NCI-H524 treated with DMSO at 0.1 percent for 48 hours (cell line): ENCODE measurements around the gene PRUNE1.
A peak's percentile ranks its signal among the peaks of the same experiment; 100 is the strongest.

Experiments
- DNase-seq: peaks from one replicate; lab custom pipeline; 2025; lab: John Stamatoyannopoulos, UW

The PRUNE1 gene

DNA sequence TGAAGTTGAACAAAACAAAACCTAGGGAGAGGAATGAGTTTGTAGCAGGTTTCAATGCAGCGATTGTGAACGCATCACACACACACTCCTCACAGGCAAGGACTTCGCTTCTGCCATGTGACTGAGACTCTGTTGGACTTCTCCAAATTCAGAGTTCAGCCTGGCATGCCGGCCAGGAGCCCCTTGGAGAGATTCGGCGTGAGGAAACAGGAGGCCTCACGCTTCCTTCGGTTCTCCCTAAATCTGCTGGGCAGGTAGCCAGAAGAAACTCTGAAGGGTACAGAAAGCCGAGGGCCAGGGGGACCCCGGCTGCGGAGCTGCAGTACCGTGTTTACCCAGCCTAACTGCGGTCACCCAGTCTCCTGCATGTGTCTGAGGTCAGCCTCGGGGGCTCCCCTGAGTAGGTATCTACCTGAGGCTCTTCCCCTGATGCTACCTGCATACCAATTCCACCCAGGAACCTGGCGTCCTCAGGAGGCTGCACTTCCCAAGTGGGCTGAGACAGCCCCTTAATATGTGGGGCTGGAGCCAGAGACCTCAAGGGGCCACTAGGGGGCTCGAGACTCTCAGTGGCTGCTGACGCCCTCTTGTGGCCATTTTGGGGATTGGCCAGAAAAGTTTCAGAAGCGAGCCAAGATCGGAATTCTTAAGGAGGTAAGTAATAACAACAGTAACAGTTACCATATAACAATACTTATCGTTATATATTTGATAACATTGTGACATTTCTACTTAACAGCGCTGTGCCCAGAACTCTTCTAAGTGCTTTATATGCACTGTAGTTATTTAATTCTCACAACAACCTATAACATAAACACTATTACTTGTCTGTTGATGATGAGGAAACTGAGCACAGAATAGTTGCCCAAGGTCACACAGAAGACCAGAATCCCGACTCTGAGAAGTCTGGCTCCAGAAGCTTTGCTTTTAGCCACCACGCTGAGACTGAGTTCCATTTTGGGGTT lies 28.9 kb upstream of the PRUNE1 start:
- no peak for DNase-seq

DNA sequence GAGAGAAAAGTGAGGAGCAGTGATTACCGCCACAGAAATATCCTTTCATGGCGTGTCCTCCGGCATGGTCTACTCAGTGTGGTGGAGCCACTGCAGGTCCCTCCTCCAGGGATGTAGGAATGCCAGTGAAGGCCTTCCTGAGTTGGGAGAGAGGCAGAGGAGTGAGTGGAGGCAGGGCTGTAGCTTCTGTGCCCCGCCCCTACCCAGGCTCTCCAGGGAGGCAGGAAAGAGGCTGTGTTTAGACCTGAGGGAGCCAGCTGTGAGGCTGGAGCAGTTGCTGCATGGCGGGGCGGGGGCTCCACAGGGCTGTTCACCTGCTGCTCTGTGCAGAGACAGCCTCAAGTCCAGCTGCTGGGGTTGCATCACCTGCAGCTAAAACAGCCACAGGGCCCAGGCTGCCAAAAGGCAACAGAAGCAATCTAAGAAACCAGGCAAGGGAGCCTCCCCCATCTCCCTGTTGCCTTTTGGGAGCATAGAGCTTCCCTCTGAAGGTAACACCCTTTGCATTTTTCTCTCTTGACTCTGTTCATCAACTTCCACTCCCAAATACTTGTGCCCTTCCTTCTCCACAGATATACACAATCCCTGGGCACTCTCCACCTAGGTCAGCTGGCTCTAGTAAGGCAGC lies 27.0 kb upstream of the PRUNE1 start:
- DNase-seq: no peak

DNA sequence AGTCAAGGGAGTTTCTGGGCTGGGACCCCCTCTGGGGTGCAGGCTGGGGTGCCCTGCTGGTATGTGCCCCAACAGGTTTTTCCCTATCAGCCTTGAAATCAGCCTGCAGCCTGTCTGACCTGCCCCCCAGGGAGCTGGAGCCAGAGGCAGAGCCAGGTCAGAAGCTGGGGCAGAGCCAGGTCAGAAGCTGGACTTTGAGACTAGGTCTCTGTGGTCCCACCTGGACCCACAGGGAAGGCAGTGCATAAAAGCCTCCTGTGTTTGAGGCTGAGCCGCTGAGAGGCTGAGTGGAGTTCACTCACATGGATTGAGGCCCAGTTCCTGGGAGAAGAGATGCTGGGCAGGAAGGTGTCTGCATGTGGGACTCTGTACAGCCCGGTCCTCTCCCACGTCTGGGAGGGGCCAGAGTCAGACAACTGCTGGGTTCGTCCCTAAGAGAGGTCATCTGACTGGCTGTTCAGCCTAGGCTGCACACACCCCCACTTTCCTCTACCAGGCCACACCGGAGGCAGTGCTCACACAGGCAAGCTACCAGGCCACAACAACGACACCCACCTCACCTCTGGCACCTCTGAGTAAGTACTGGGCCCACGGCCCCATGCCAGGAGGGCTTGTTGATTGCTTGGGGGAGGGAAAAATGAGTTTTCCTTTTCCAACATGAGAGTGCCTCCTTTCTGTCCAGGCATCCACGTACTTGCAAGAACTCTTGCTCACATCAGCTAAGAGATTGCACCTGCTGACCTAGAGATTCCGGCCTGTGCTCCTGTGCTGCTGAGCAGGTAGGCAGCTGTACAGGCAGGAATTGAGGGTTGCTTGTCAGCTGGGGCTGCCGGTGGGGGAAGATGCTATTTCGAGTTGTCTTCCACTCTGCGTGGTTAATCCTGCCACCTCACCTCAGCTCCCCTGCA lies 26.2 kb upstream of the PRUNE1 start, which contains the start of gene ANXA9:
TSS of gene ANXA9 (plus strand) at position 488 of the 908 bp plus-strand sequence. CDS start 814 bp downstream, outside the sequence.
- DNase-seq: no peak

DNA sequence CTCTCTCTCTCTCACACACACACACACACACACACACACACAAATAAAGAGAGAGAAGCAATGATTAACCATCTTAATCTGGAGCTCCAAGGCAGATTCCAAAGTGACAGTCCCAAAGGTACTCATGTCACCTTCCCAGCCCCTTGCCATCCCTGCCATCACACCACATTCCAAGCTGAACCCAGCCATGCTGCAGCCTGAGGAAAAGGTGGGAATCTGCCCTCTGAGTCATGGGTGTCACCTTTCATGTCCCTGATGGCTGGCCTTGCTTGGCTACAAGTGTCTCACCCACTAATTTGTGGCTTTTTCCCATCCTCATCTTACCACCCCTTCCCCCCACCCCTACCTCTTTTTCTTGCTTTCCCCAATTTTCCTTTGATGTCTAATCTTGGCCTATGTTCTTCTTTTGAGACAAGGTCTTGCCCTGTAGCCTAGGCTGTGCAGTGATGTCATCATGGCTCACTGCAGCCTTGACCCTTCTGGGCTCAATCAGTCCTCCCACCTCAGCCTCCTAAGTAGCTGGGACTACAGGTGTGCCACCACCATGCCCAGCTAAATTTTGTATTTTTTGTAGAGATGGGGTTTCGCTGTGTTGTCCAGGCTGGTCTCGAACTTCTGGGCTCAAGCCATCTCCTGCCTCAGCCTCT lies 22.9 kb upstream of the PRUNE1 start:
- no peak for DNase-seq

DNA sequence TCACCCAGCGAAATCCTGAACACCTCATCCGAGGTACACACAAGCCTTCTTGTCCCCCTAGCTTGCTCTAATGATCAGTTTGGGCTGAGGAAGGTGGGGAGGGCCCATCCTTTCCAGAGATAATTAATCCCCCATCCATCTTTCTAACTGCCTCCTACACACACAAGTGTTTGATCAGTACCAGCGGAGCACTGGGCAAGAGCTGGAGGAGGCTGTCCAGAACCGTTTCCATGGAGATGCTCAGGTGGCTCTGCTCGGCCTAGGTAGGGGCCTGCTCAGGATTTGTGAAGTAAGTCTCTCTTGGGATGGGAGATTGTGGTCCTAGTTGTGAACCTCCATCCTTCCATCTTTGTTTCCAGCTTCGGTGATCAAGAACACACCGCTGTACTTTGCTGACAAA lies 20.3 kb upstream of the PRUNE1 start:
- DNase-seq: no peak

DNA sequence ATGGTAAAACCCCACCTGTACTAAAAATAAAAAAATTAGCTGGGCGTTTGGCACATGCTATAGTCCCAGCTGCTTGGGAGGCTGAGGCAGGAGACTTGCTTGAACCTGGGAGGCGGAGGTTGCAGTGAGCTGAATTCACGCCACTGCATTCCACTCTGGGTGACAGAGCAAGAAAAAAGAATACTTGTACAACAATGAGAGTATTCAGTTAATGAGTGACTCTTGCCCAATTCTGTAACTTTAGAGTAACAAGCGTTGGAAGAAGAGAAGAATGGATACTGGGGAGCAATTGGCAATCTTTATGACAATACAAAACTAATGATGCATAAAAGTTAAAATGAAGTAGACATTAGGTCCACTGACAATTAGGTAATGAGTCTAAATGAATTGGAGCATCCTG lies 15.6 kb upstream of the PRUNE1 start:
- no peak for DNase-seq

DNA sequence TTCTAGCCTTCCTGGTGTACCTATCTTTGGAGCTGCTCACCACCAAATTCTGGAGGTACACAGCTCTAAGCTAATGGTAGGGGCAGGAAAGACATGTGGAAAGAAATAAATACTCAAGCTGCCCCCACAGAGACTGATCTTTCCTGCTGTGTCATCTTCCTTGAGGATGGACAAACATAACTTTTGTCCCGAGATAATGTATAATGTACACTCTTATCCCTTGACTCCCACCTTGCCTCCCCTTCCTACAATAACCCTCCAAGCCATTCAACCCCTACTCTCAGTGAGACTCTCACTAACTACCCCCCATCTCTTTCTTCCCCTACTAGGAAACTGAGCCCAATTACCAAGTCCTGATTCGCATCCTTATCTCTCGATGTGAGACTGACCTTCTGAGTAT lies 14.0 kb upstream of the PRUNE1 start:
- DNase-seq: no peak

DNA sequence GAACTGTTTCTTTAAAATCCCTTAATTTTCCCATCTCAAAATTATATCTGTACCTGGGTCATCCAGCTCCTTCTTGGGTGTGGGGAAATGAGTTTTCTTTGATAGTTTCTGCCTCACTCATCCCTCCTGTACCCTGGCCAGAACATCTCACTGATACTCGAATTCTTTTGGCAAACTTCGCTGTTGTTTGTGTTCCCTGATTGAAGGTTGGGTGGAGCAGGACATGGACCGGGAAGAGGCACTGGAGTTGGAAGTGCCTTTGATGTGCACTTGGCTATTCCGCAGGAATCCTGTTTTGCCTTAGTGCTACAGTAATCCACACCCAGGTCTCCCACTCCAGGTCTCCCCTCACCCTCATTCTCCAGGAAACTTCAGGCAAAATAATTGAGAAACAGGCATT lies 12.8 kb upstream of the PRUNE1 start:
- no peak for DNase-seq

DNA sequence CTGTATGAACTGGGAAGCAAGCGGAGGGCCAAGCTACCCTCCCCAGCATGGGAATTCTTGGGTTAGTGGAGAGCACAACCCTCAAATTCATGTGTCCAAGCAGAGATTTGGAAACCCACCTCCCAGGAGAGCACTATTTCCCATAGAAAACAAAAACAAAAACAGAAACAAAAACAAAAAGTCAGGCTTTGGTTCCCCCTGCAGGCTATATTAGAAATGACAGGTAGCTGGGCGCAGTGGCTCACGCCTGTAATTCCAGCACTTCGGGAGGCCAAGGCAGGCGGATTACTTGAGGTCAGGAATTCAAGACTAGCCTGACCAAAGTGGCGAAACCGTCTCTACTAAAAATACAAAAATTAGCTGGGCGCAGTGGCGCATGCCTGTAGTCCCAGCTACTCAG lies 12.4 kb upstream of the PRUNE1 start:
- DNase-seq: no peak

DNA sequence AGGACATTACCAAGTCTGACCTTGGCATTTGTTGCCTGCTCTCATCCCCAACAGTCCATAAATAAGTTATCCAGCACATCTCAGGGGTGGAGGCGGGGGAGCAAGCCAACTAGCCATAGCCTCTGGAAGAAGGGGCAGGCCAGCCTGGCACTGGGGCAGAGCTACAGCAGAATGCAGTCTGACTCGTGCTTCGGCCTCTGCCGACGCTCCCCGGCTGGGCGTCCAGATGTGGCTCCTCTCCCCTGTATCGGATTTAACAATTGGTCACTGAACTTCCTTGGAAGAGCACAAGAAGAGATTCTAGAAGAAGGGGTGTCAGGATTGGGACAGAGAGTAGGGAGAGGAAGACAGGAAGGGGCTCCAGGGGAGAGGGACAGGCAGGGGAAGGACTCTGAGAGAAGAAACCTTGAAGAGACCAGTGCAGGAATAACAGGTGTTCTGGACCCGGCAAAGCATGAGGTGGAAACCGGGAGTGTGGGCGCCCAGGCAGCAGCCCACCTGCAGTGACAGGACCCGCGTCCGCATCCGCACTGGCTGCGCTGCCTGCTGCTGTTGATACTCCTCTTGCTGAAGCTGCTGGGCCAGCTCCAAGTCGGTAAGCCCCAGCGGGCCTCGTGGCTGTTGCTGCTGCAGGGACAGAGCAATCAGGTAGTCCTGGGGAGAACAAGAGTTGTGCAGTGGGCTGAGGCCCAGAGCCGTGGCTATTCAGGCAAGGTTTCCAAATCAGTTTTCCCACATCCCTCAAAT lies 10.9 kb upstream of the PRUNE1 start:
- DNase-seq: no peak

DNA sequence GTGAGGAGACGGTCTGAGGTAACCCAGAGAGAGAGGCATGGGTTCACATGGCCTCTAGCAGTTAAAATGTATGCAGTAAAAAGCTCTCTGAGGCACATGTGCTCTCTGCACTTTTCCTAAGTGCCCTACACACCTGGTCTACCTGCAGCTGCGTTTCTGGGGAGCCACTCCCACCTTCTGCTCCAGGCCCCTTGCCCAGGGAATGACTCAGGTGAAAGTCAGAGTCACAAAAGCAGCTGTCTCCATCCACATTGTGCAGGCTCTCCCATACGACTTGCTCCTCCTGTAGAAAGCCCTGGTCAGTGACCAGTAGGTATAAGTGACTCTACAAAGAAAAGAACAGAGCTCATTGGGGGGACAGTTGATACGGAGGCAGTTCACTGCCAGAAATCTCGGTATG lies 10.3 kb upstream of the PRUNE1 start:
- no peak for DNase-seq

DNA sequence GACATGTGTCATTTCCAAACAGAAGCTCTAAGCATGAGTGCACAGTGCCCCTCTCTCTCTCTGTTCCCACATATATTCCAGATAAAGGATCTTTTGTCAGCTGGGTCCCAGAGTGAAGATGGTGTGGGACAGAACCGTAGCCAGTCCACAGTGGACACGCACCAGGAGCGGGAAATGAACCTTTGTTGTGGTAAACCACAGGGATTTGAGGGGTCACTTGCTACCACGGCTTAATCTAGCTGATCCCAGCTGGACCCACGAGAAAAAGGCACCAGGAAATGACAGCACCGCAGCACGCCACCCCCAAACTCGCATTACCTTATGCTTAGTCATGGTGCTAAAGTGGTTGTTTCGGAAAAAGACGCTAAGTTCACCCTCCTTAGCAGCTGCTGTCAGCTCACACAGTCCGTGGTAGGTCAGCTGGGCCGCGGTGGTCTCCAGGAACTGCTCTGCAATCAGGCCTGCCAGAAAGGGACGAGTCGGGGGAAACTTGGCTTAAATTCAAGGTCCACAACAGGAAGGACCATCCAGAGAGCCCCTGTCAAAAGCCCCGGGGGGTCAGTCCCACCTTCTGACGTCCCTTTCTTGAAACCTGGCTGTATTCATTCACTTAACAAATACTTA lies 9.1 kb upstream of the PRUNE1 start:
- no peak for DNase-seq

DNA sequence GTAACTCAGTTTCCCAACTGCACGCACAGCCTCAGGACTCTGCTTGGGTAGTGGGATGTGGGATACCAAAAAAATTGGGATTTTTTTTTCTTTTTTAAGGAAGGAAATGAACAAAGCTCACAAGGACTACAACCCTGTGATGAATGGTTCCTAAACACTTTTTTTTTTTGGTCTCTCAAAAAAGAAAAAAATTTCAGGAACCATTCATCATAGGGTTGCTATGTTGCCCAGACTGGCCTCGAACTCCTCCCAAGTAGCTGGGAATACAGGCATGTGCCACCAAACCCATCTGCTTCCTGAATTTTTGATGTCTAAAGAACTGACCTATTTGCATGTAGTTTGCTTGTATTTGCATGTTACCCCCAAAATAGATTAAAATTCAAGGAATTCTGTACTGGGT lies 8.3 kb upstream of the PRUNE1 start:
- DNase-seq: no peak

DNA sequence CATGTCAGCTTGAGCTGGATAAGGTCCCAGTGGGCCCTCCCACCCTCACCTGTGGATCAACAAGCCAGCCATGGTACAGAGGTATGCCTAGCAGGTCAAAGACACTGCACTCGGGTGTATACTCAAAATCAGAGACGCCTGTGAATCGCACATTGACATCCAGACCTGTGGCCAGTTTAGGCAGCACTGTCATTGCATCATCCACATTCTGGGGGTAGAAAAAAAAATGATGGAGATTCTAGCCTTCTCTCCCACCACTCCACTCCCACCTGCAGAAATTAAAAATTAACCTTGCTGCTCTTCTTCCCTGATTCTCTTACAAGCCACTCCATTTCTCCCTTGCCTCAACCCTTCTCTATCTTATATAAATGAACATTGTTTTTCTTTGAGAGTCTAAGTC lies 7.8 kb upstream of the PRUNE1 start:
- no peak for DNase-seq

DNA sequence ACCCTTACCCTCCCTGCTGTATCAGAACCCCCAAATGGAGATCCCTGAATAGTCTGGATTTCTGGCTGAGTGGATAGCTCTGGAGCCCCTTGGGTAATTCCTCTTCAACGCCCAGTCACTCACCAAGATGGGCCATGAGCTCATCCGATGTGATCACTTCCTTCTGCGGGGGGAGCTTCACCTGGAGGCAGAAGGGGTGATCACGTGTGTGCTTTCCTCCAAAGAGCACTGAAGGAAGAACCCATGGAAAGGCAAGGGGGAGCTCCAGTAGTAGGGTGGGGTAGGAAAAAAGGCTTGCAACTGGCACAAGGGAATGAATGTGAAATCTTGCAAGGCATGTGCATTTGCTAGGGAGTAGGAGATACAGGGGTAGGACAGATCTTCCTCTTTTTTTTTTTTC lies 6.6 kb upstream of the PRUNE1 start:
- DNase-seq: no peak

DNA sequence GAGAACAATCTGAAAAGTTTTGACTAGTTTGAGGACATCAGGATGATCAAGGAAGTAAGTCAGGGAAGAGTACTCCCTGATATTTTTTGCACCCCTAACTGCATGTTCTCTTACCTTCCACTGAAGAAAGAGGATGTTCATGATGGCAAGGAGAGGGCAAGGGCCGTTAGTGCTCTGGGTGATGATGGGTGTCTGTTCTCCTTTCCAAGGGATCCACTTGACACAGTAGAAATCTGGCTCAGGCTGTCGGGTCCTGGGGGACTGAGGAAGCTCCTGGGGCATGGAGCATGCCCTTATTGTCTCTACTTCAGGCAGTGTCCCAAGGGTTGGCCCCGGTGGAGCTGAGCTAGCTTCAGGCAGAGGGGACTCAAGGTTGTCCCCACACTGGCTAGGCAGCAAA lies 6.2 kb upstream of the PRUNE1 start:
- no peak for DNase-seq

DNA sequence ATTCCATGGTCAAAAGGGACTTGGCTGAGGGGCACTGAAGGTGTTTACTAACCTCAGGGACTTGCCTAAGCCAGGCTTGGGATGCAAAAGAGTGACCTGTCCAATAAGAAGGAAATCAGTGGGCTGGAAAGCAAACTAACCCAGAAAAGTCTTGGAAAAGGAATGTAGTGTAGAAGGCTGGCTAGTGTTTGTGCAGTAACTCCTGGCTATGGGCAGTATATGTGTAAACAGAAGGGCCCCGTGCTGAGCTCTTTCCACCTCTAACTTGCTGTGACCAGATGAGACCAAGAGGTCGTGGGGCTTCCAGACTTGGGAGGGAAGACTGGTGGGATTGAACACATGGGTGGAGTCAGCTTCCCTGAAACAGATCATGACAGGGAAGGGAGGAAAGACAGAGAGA lies 5.6 kb upstream of the PRUNE1 start:
- no peak for DNase-seq

DNA sequence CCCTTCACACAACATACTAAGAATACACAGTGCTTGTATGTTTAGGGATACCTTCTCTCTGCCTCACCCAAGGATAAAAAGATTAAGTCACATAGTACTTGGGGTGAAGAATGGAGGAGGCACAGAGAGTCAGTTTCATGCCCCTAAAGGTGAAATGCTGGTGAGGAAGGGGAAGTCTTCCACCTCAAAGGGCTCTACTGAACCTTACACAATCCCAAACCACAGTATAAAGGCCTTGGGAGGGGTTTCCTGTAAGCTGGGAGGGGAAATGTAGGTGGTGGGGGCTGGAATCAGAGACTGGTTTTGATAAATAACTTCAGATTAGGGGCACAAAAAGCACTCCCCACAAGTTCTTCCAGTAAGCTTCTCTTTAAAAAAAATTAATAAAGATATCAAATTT lies 5.1 kb upstream of the PRUNE1 start:
- no peak for DNase-seq

DNA sequence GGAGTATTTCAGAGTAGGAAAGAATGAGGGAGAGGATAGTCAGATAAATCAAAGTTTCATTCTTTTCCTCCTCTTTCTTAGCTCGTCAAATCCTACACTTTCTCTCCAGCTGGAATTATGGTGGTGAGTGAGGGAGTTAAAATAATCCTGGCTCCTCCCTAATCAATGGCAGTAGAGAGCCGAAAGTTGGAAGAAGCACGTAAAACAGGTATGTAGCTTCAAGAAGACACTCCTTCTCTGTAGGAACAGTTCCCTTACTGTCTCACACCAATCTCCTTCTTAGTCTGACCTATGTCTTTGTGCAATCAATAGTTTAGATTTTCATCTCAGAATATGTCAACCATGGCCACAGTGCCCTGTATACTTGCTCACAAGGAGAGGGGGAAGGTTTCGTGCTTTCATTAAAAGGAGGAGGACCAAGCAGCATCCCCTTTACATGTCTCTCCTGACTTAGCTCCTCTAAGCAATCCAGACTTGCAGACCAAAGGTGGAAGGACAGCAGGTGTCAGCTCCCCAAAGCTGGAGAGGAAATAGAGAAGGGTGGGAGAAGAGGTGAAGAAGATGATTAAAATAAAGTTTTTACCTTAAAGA lies 2.4 kb upstream of the PRUNE1 start:
- no peak for DNase-seq

DNA sequence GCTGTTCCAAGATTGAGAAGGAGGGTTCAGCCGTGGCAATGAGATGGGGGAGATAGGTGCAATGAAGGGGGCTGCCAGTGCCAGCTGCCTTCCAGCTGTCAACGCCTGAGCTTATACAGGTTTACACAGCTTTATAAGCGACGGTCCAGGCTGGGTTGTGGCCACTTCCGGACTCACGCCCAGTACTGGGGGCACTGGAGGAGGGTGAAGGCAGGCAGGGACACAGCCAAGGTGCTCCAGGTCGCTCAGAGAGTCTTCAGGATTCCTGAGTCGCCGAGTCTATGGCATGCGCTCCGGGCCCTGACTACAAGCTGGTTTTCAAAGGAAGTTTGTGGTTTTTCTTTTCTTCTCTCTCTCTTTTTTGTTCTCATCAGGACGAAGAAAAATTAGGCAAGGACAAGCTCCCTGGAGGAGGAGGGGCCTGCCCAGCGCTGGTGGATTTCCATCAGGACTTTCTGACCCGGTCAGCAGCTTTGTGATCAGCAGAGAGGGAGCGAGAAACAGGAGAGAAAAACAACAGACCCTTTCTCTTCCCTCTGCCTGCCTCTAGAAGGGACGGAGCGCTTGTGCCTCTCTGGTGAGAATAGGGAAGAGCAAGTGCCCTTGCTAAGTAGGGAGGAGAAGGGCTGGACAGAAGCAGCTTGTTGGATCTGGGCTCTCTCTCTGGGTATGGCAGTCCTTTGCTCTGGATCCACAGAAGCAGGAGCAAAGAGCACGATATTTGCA lies 1.8 kb upstream of the PRUNE1 start, which contains the start of gene MINDY1:
TSS of gene MINDY1 (minus strand) at position 576 of the 726 bp plus-strand sequence. CDS start 4,285 bp downstream, outside the sequence.
- DNase-seq: peak; percentile 28
